Neuronal stem cell (in vitro differentiated cells): ENCODE measurements around the gene MTRR.

Experiments
- DNase-seq: peaks from one replicate; pipeline ENCODE4 v3.0.0-alpha.2; 2013; ENCODE audit warnings: low spot score
- H2AFZ ChIP-seq: one replicate; pipeline ENCODE4 v1.6.1; 2013; ENCODE audit warnings: mild to moderate bottlenecking, low read length, inconsistent platforms
- H2AK5ac ChIP-seq: 2 replicates; pipeline ENCODE4 v1.6.1; 2013; ENCODE audit warnings: low read depth, mild to moderate bottlenecking, inconsistent platforms, low read length, moderate library complexity, mixed read lengths
- H2BK120ac ChIP-seq: 2 replicates; pipeline ENCODE4 v1.6.1; 2013; ENCODE audit warnings: low read depth, mild to moderate bottlenecking, inconsistent platforms, low read length, moderate library complexity, mixed read lengths
- H2BK12ac ChIP-seq: one replicate; pipeline ENCODE4 v1.6.1; 2013; ENCODE audit warnings: low read length, inconsistent platforms
- H2BK15ac ChIP-seq: 2 replicates; pipeline ENCODE4 v1.6.1; 2013; ENCODE audit warnings: mild to moderate bottlenecking, low read length, inconsistent platforms, mixed read lengths
- H2BK5ac ChIP-seq: one replicate; pipeline ENCODE4 v1.6.1; 2013; ENCODE audit warnings: inconsistent platforms, mild to moderate bottlenecking, low read length, moderate library complexity
- H3K14ac ChIP-seq: one replicate; pipeline ENCODE4 v1.6.1; 2013; ENCODE audit warnings: low read length, inconsistent platforms
- H3K18ac ChIP-seq: 2 replicates; pipeline ENCODE4 v1.6.1; 2013; ENCODE audit warnings: low read length, inconsistent platforms
- H3K23ac ChIP-seq: 2 replicates; pipeline ENCODE4 v1.6.1; 2013; ENCODE audit warnings: low read depth, mild to moderate bottlenecking, mixed read lengths, low read length, inconsistent platforms; ENCODE audit not compliant: poor library complexity
- H3K27ac ChIP-seq: replicated peaks from 3 replicates; pipeline ENCODE4 v1.5.1; 2013; ENCODE audit warnings: low read length, inconsistent platforms
- H3K27me3 ChIP-seq, 3 experiments: 2 replicates each; pipeline ENCODE4 v1.6.1; 2013; ENCODE audit warnings: low read length in 3 of 3, mild to moderate bottlenecking in 2 of 3, inconsistent platforms in 1 of 3, low read depth in 1 of 3, mixed read lengths in 1 of 3, moderate library complexity in 1 of 3; ENCODE audit not compliant: control insufficient read depth in 3 of 3, insufficient read depth in 3 of 3
- H3K36me3 ChIP-seq, 2 donors: replicated peaks in 1 of 2; 2 replicates each; pipeline ENCODE4 v1.6.1; 2013; ENCODE audit warnings: low read length in 2 of 2; ENCODE audit not compliant: control insufficient read depth in 2 of 2, insufficient read depth in 2 of 2
- H3K4ac ChIP-seq: 2 replicates; pipeline ENCODE4 v1.6.1; 2013; ENCODE audit warnings: inconsistent platforms, mild to moderate bottlenecking, low read length, moderate library complexity
- H3K4me1 ChIP-seq, 2 donors: 1 replicate in 1 of 2; 2 replicates in 1 of 2; pipeline ENCODE4 v1.6.1; 2013; ENCODE audit warnings: low read length in 2 of 2, low read depth in 1 of 2; ENCODE audit not compliant: control insufficient read depth in 2 of 2, insufficient read depth in 1 of 2
- H3K4me2 ChIP-seq: one replicate; pipeline ENCODE4 v1.6.1; 2013; ENCODE audit warnings: mild to moderate bottlenecking, low read length, inconsistent platforms; ENCODE audit not compliant: insufficient read depth, poor library complexity, severe bottlenecking
- H3K4me3 ChIP-seq, 2 donors: 2 replicates each; pipeline ENCODE4 v1.5.1; 2013; ENCODE audit warnings: low read length in 2 of 2, mild to moderate bottlenecking in 2 of 2, inconsistent platforms in 1 of 2, moderate library complexity in 1 of 2
- H3K79me1 ChIP-seq: one replicate; pipeline ENCODE4 v1.6.1; 2013; ENCODE audit warnings: low read depth, mild to moderate bottlenecking, inconsistent platforms, low read length, moderate library complexity
- H3K9ac ChIP-seq: one replicate; pipeline ENCODE4 v1.6.1; 2013; ENCODE audit warnings: mild to moderate bottlenecking, low read depth, low read length, inconsistent platforms; ENCODE audit not compliant: poor library complexity
- H3K9me3 ChIP-seq, 2 donors: replicated peaks in 1 of 2; 2 replicates each; pipeline versions ENCODE3 to v1.6.1; 2013; ENCODE audit warnings: low read length in 2 of 2, mild to moderate bottlenecking in 2 of 2, inconsistent platforms in 1 of 2, low read depth in 1 of 2, mixed read lengths in 1 of 2, moderate library complexity in 1 of 2; ENCODE audit not compliant: control insufficient read depth in 2 of 2, insufficient read depth in 1 of 2
- H4K8ac ChIP-seq: one replicate; pipeline ENCODE4 v1.6.1; 2013; ENCODE audit warnings: low read depth, mild to moderate bottlenecking, inconsistent platforms, low read length, moderate library complexity
- H4K91ac ChIP-seq: one replicate; pipeline ENCODE4 v1.6.1; 2013; ENCODE audit warnings: low read length, low read depth, mild to moderate bottlenecking, inconsistent platforms; ENCODE audit not compliant: poor library complexity
- WGBS, 2 donors: extraction: QIAGEN DNeasy Blood & Tissue Kit; methylation state at CpG; one replicate each; pipeline ENCODE4 v1.1.7; 2013; ENCODE audit warnings: missing lambda C conversion rate in 2 of 2, mixed read lengths in 1 of 2; ENCODE audit not compliant: insufficient read length in 2 of 2, insufficient replicate concordance in 1 of 2; ENCODE audit errors: extremely low coverage in 2 of 2; 5-methylcytosine and 5-hydroxymethylcytosine counted together

Gene MTRR

DNA sequence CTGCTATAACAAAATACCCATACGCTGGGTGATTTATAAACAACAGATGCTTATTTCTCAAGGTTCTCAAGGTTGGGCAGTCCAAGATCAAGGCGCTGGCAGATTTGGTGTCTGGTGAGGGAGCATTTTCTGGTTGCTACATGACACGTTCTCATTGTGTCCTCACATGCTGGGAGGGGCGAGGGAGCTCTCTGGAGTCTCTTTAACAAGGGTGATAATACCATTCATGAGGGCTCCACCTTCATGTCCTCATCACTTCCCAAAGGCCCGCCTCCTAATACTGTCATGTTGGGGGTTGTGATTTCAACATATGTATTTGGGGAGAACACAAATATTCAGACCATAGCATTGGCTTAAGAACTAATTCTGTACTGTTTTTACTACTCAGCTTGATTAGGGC lies 22.6 kb upstream of the MTRR start:
- Histone ChIP-seq H3K23ac (no peak overlapping the region), H3K18ac (no peak overlapping the region), H2AK5ac (no peak overlapping the region), H3K9me3 (peaks cover 0 to 1% of the 10 kb centered on the region in 2 donors), H2BK12ac (no peak overlapping the region), H3K4me1 (peaks cover 5 to 7% of the 10 kb centered on the region in 2 donors), H3K4ac (no peak overlapping the region), H2AFZ (no peak overlapping the region), H3K79me1 (no peaks in the 10 kb centered on the region), H3K9ac (no peak overlapping the region), H3K4me2 (no peak overlapping the region), H2BK120ac (no peak overlapping the region), H3K36me3 (no peaks in the 10 kb centered on the region), H3K27me3 (peaks cover 0 to 18% (median 3%) of the 10 kb centered on the region in 3 experiments), H3K27ac (no peak overlapping the region), H4K8ac (no peak overlapping the region), H4K91ac (no peak overlapping the region), H3K14ac (no peak overlapping the region), H3K4me3 (no peak overlapping the region), H2BK5ac (no peak overlapping the region), H2BK15ac (no peak overlapping the region)
- no CpG with 5 or more reads among the region's 5 CpGs for WGBS, 2 donors
- no peak for DNase-seq

DNA sequence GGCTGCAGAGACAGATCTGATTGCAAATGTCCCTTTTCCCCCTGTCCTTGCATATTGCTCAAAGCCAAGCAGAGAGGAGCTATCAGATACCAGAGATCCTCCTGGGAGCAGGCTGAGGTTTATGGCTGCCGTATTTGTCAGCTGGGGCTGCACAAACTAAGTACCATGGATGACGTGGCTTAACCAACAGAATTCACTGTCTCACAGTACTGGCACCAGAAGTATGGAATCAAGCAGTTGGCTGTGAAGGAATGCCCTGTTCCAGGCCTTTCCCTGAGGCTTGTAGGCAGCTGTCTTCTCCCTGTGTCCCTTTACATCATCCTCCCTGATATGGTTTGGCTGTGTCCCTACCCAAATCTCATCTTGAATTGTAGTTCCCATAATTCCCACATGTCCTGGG lies 20.7 kb upstream of the MTRR start:
- Histone ChIP-seq H3K27ac (no peak overlapping the region), H2BK120ac (no peak overlapping the region), H3K4me2 (no peak overlapping the region), H3K36me3 (no peaks in the 10 kb centered on the region), H3K9me3 (peaks cover 0 to 3% of the 10 kb centered on the region in 2 donors), H3K23ac (no peak overlapping the region), H3K27me3 (peaks cover 0 to 18% (median 3%) of the 10 kb centered on the region in 3 experiments), H3K4ac (no peak overlapping the region), H3K9ac (no peak overlapping the region), H2AK5ac (no peak overlapping the region), H3K18ac (no peak overlapping the region), H2BK12ac (no peak overlapping the region), H2BK15ac (no peak overlapping the region), H2AFZ (no peak overlapping the region), H3K14ac (no peak overlapping the region), H4K8ac (no peak overlapping the region), H3K4me3 (no peak overlapping the region), H4K91ac (no peak overlapping the region), H3K79me1 (no peaks in the 10 kb centered on the region), H2BK5ac (no peak overlapping the region), H3K4me1 (peaks cover 5 to 7% of the 10 kb centered on the region in 2 donors)
- no CpG with 5 or more reads among the region's 2 CpGs for WGBS, 2 donors
- no peak for DNase-seq

DNA sequence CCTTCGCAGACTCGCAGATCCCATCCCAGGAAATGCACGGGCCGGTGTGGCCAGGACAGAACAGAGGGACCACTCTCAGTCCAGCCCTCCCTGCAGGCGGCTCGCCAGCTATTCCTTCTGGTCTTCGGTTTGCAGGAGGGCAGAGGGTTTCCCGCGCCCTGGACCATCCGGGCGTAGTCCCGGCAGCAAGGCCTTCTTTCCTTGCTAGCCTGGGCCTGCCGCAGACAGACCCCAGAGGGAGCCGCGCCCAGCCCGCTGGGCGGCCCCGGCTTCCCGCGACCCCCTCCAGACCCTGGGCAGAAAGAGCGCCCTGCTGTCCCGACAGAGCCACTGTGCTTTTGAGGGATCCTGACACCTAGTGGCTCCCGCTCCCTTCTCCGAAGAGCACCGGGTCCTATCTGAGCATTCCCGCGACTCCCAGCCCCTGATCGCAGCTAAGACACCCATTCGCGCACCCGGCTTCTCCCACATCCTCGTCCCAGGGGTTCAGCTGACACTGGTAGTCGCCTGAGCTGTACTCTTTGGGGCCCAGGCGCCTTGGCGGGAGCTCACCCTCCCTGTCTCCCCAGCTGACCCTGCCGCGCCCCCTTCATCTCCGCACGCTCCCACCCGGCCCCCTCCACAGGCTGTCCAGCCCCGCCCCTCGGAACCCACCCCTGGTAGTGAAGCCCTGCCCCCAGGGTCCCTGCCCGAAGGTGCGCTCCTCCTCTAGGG lies 19.1 kb upstream of the MTRR start:
- Histone ChIP-seq H2BK120ac (no peak overlapping the region), H3K18ac (peak overlapping the region; percentile 79), H3K9ac (peak overlapping the region; percentile 73), H2AK5ac (no peak overlapping the region), H3K9me3 (peaks cover 3% of the 10 kb centered on the region in 2 donors), H2BK12ac (no peak overlapping the region), H3K27ac (peak overlapping the region; percentile 9), H3K4me3 (peak overlapping the region; percentile 55 to 83), H2BK5ac (no peak overlapping the region), H3K4ac (no peak overlapping the region), H3K14ac (peak overlapping the region; percentile 63), H3K27me3 (peaks cover 0 to 18% (median 3%) of the 10 kb centered on the region in 3 experiments), H3K23ac (no peak overlapping the region), H3K4me1 (peaks cover 5 to 7% of the 10 kb centered on the region in 2 donors), H4K91ac (no peak overlapping the region), H3K36me3 (no peaks in the 10 kb centered on the region), H4K8ac (no peak overlapping the region), H3K4me2 (peak overlapping the region; percentile 81), H2BK15ac (peak overlapping the region; percentile 35), H2AFZ (peak overlapping the region; percentile 94), H3K79me1 (no peaks in the 10 kb centered on the region)
- no CpG with 5 or more reads among the region's 44 CpGs for WGBS, 2 donors
- peak; percentile 62 for DNase-seq

DNA sequence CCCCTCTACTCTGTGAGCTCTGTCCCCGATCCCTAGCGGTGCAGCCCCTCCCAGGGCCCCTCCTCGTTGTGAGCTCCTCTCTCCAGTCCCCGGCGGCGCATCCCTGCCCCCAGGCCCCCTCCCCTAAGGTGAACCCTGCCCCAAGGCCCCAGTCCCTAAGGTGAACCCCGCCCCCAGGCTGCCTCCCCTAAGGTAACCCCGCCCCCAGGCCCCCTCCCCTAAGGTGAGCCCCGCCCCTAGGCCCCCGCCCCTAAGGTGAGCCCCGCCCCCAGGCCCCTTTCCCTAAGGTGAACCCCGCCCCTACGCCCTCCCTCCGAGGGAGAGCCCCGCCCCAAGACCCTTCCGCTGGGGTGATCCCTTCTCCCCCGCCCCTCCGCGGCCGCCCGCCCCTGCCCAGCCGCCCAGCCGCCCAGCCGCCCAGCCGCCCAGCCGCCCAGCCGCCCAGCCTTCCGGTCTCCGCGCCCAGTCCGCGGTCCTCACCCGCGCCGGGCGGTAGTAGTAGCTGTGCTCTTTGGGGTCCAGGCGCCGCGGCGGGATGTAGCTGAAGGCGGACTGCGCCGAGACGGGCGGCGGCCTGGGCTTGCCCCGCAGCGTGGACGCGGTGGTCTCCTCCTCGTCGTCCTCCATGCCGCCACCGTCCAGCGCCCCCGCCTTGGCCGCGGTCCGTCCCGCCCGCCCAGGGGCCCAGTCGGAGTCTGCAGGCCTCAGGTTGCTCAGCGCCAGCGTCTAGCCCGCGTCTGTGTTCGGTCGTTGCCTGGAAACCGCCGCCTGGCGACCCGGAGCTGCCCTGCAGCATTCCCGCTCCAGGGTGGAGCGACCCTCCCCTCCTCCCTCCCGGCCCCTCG lies 18.3 kb upstream of the MTRR start, which contains the start of gene CFAP90:
CFAP90 (minus strand) TSS at position 739 of the 845 bp plus-strand sequence; CDS start at position 627, 112 bp downstream.
- Histone ChIP-seq H3K14ac (peak within 1 kb of the TSS; percentile 90), H2AK5ac (peak within 1 kb of the TSS; percentile 90), H4K8ac (peak within 1 kb of the TSS; percentile 21), H3K18ac (peak within 1 kb of the TSS; percentile 95), H3K4me2 (peak within 1 kb of the TSS; percentile 81), H2BK15ac (peak within 1 kb of the TSS; percentile 66), H3K4ac (no peak within 1 kb of the TSS), H2BK5ac (peak within 1 kb of the TSS; percentile 79), H2BK12ac (peak within 1 kb of the TSS; percentile 63), H2BK120ac (peak within 1 kb of the TSS; percentile 11), H3K4me1 (peaks cover 3 to 5% of the 10 kb centered on the region in 2 donors), H3K27me3 (peaks cover 0 to 18% (median 3%) of the 10 kb centered on the region in 3 experiments), H3K36me3 (no peaks in the 10 kb centered on the region), H3K79me1 (no peaks in the 10 kb centered on the region), H4K91ac (no peak within 1 kb of the TSS), H3K23ac (no peak within 1 kb of the TSS), H3K4me3 (peak within 1 kb of the TSS; percentile 55 to 94), H2AFZ (peak within 1 kb of the TSS; percentile 96), H3K27ac (peak within 1 kb of the TSS; percentile 82), H3K9ac (peak within 1 kb of the TSS; percentile 95), H3K9me3 (peaks cover 3% of the 10 kb centered on the region in 2 donors)
- WGBS, 2 donors: no CpG with 5 or more reads among the region's 76 CpGs
- DNase-seq: peak; percentile 77
